DND-41 (cell line): ENCODE data around the gene DLGAP1.

Source experiments
- EZH2 ChIP-seq: IDR thresholded peaks from 3 replicates; pipeline ENCODE4 v1.6.1; 2012; ENCODE audit warnings: borderline replicate concordance, low read depth, mild to moderate bottlenecking, moderate library complexity, low read length, inconsistent platforms; ENCODE audit not compliant: severe bottlenecking
- TF ChIP-seq, protein P1 (sequence below): IDR thresholded peaks from 2 replicates; pipeline ENCODE4 v1.5.1; 2012; ENCODE audit warnings: borderline replicate concordance, low read length, moderate library complexity, mild to moderate bottlenecking; ENCODE audit not compliant: poor library complexity, severe bottlenecking; ENCODE audit errors: extremely low read depth

DNA sequence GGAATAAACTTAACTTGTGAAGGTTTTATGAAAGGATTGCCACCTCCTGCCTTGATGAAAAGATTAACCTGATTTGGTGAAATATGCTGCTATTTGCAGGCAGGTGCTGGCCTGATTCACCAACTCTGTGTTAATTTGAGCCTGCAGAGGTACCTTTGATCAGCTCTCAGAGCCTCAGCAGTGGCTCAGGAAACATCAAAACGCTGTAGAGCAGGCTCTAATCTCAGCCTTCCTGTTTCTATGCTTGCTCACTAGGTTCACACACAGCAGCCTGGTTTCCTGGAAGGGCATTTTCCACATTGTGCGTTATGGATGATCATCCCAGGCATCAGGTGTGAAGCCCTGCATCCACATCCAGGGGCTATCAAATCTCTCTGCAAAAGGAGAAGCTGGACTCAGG, 988.2 kb downstream of the DLGAP1 start:
- TF ChIP-seq, protein P1, sequence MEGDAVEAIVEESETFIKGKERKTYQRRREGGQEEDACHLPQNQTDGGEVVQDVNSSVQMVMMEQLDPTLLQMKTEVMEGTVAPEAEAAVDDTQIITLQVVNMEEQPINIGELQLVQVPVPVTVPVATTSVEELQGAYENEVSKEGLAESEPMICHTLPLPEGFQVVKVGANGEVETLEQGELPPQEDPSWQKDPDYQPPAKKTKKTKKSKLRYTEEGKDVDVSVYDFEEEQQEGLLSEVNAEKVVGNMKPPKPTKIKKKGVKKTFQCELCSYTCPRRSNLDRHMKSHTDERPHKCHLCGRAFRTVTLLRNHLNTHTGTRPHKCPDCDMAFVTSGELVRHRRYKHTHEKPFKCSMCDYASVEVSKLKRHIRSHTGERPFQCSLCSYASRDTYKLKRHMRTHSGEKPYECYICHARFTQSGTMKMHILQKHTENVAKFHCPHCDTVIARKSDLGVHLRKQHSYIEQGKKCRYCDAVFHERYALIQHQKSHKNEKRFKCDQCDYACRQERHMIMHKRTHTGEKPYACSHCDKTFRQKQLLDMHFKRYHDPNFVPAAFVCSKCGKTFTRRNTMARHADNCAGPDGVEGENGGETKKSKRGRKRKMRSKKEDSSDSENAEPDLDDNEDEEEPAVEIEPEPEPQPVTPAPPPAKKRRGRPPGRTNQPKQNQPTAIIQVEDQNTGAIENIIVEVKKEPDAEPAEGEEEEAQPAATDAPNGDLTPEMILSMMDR, result no peak
- no peak for TF ChIP-seq EZH2
